ENCODE data around the gene AGTPBP1.

AGTPBP1 gene

GRCh38 chr9:85713897-85714296 is 27.9 kb downstream of the AGTPBP1 start:
- Mint-ChIP-seq H3K27ac (no peak overlapping the region), H3K36me3 (ENCODE audit: low read depth) (peaks cover 32% of the 10 kb centered on the region), H3K4me3 (no peak overlapping the region), H3K9me3 (peaks cover 14% of the 10 kb centered on the region), H3K4me1 (no peaks in the 10 kb centered on the region), H3K27me3 (ENCODE audit: low read depth, poor library complexity) (no peaks in the 10 kb centered on the region)
- TF ChIP-seq, protein P1, sequence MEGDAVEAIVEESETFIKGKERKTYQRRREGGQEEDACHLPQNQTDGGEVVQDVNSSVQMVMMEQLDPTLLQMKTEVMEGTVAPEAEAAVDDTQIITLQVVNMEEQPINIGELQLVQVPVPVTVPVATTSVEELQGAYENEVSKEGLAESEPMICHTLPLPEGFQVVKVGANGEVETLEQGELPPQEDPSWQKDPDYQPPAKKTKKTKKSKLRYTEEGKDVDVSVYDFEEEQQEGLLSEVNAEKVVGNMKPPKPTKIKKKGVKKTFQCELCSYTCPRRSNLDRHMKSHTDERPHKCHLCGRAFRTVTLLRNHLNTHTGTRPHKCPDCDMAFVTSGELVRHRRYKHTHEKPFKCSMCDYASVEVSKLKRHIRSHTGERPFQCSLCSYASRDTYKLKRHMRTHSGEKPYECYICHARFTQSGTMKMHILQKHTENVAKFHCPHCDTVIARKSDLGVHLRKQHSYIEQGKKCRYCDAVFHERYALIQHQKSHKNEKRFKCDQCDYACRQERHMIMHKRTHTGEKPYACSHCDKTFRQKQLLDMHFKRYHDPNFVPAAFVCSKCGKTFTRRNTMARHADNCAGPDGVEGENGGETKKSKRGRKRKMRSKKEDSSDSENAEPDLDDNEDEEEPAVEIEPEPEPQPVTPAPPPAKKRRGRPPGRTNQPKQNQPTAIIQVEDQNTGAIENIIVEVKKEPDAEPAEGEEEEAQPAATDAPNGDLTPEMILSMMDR (IDR thresholded peaks at IDR 0.05) = no peak
- no peak for DNase-seq

DNA sequence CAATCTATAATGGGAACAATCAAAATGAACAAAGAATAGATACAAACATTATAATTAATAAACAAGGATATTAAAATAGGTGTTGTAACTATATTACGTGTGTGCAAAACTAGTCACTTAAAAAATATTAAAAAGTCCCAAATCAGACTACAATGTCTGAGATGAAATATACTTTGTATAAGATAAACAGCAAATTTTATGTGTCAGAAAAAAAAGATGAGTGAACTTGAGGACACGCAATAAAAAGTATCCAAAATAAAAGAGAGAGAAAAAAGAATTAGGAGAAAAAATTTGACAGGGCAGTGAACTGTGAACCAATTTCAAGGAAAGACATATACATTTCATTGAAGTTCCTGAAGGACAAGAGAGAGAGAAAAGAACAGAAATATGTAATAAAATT is 37.0 kb downstream of the AGTPBP1 start:
- peaks cover 66% of the 10 kb centered on the region for H3K36me3 Mint-ChIP-seq (ENCODE audit: low read depth)
- no peak for DNase-seq
- TF ChIP-seq, protein P1 (IDR thresholded peaks at IDR 0.05) = no peak
- no peak overlapping the region for H3K4me3 Mint-ChIP-seq
- no peak overlapping the region for H3K27ac Mint-ChIP-seq
- peaks cover 9% of the 10 kb centered on the region for H3K4me1 Mint-ChIP-seq
- peaks cover 21% of the 10 kb centered on the region for H3K9me3 Mint-ChIP-seq
- no peaks in the 10 kb centered on the region for H3K27me3 Mint-ChIP-seq (ENCODE audit: low read depth, poor library complexity)

GRCh38 chr9:85703398-85703797 is 38.4 kb downstream of the AGTPBP1 start:
- H3K27me3 Mint-ChIP-seq (ENCODE audit: low read depth, poor library complexity) = no peaks in the 10 kb centered on the region
- H3K4me1 Mint-ChIP-seq = peaks cover 9% of the 10 kb centered on the region
- no peak overlapping the region for H3K4me3 Mint-ChIP-seq
- H3K27ac Mint-ChIP-seq = no peak overlapping the region
- TF ChIP-seq, protein P1 (IDR thresholded peaks at IDR 0.05) = no peak
- H3K36me3 Mint-ChIP-seq (ENCODE audit: low read depth) = peaks cover 52% of the 10 kb centered on the region
- H3K9me3 Mint-ChIP-seq = peaks cover 12% of the 10 kb centered on the region
- no peak for DNase-seq

DNA sequence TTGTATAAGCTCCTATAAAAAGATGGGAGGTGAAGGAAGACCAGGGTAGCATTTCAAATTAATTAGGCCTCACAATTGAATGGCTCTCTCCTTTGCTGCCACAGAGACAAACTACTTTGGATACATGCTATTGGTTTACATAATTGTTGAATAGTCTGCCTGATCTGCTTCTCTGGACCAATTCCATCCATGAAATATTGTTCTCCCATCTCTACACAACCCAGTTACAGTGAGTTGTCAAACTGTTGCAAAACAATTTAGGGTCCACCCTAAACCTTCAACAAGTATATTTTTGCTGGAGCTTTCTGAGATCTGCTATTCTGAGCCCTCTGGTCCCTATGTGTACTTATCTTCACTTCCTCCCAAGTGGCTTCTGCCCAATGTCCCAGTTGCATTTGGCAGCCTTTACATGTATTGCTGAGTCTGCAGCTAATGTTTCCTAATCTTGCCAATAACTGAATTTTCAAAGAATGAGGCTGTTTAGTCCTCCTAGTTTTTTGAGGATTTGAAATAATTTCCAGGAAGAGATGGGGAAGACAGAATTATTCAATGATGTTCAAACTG is 38.9 kb downstream of the AGTPBP1 start:
- TF ChIP-seq, protein P1 (IDR thresholded peaks at IDR 0.05) = no peak
- peak overlapping the region; percentile 61 for H3K27ac Mint-ChIP-seq
- H3K9me3 Mint-ChIP-seq = peaks cover 12% of the 10 kb centered on the region
- H3K4me1 Mint-ChIP-seq = peaks cover 9% of the 10 kb centered on the region
- no peaks in the 10 kb centered on the region for H3K27me3 Mint-ChIP-seq (ENCODE audit: low read depth, poor library complexity)
- H3K4me3 Mint-ChIP-seq = no peak overlapping the region
- DNase-seq = no peak
- peaks cover 46% of the 10 kb centered on the region for H3K36me3 Mint-ChIP-seq (ENCODE audit: low read depth)

DNA sequence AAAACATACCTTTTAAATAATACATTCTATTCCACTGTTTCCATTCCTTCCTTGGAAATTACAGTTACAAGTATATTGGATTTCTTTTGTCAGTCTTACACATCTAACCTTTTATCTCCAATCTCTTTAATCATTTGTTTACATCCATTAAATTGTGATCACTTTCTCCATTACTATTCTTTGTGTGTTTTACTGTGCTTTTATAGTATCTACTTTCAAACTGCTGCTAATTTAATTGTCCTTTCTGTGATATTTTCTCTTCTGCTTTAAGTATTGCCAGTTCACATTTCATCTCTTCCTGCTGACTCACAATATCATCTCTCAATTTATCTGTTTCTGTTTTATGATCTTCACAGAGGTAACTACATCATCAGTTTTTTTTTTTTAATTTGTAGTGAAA is 39.6 kb downstream of the AGTPBP1 start:
- Mint-ChIP-seq H3K36me3 (ENCODE audit: low read depth) (peaks cover 40% of the 10 kb centered on the region), H3K9me3 (peaks cover 12% of the 10 kb centered on the region), H3K27me3 (ENCODE audit: low read depth, poor library complexity) (no peaks in the 10 kb centered on the region), H3K27ac (peak overlapping the region; percentile 31), H3K4me3 (no peak overlapping the region), H3K4me1 (peaks cover 9% of the 10 kb centered on the region)
- no peak for DNase-seq
- TF ChIP-seq, protein P1 (IDR thresholded peaks at IDR 0.05) = no peak

- DNase-seq = no peak
- peaks cover 9% of the 10 kb centered on the region for H3K4me1 Mint-ChIP-seq
- peaks cover 8% of the 10 kb centered on the region for H3K9me3 Mint-ChIP-seq
- H3K27ac Mint-ChIP-seq = peak overlapping the region; percentile 12
- no peak overlapping the region for H3K4me3 Mint-ChIP-seq
- no peaks in the 10 kb centered on the region for H3K27me3 Mint-ChIP-seq (ENCODE audit: low read depth, poor library complexity)
- TF ChIP-seq, protein P1 (IDR thresholded peaks at IDR 0.05) = no peak
- peaks cover 25% of the 10 kb centered on the region for H3K36me3 Mint-ChIP-seq (ENCODE audit: low read depth)
Measured at GRCh38 chr9:85700330-85700729, 41.4 kb downstream of the AGTPBP1 start.
